Stimulated activated CD4-positive, alpha-beta T cell treated with anti-CD3 and anti-CD28 coated beads, Interleukin-15, amount 100 ng/mL, for 24 hours (primary cell): ENCODE results near the gene KREMEN1.

Source experiments
- DNase-seq: peaks from one replicate; pipeline ENCODE4 v3.0.0-alpha.2; 2020

Gene KREMEN1

GRCh38 chr22:29136782-29137700 is 64.2 kb downstream of the KREMEN1 start:
- no peak for DNase-seq

- DNase-seq, result no peak
Observed at GRCh38 chr22:29138556-29139305, 65.9 kb downstream of the KREMEN1 start.

- no peak for DNase-seq
Observed at GRCh38 chr22:29139965-29140782, 67.3 kb downstream of the KREMEN1 start.

GRCh38 chr22:29141078-29141688 is 68.3 kb downstream of the KREMEN1 start:
- no peak for DNase-seq

- DNase-seq, result no peak
Observed at GRCh38 chr22:29142116-29142515, 69.3 kb downstream of the KREMEN1 start.

- no peak for DNase-seq
Observed at GRCh38 chr22:29143941-29144785, 71.3 kb downstream of the KREMEN1 start.

GRCh38 chr22:29144786-29145160 is 71.9 kb downstream of the KREMEN1 start:
- DNase-seq, result no peak

GRCh38 chr22:29145321-29146072 is 72.7 kb downstream of the KREMEN1 start:
- no peak for DNase-seq

- DNase-seq, result no peak
Observed at GRCh38 chr22:29146091-29146560, 73.3 kb downstream of the KREMEN1 start.

- no peak for DNase-seq
Observed at GRCh38 chr22:29146771-29147170, 73.9 kb downstream of the KREMEN1 start.

- DNase-seq, result no peak
Observed at GRCh38 chr22:29147331-29147899, 74.6 kb downstream of the KREMEN1 start.

- DNase-seq, result no peak
Observed at GRCh38 chr22:29148036-29148435, 75.2 kb downstream of the KREMEN1 start.

GRCh38 chr22:29148826-29149225 is 76.0 kb downstream of the KREMEN1 start:
- no peak for DNase-seq

GRCh38 chr22:29149841-29150555 is 77.2 kb downstream of the KREMEN1 start:
- DNase-seq, result no peak

GRCh38 chr22:29150701-29151100 is 77.9 kb downstream of the KREMEN1 start:
- no peak for DNase-seq

GRCh38 chr22:29151316-29151715 is 78.5 kb downstream of the KREMEN1 start:
- no peak for DNase-seq

GRCh38 chr22:29152045-29152953 is 79.5 kb downstream of the KREMEN1 start:
- no peak for DNase-seq

GRCh38 chr22:29152954-29153719 is 80.3 kb downstream of the KREMEN1 start:
- DNase-seq, result no peak
